ENCODE data around the gene DBT.
"Not testable (repeated sequence)": the region's sequence is repeated elsewhere in the genome, so short reads cannot be mapped to it uniquely, and the experiment has no call there.

The DBT gene

GRCh38 chr1:100249537-100250257 lies at the start of gene DBT:
TSS of gene DBT (minus strand) at chr1:100249834. CDS start at chr1:100249820, 14 bp downstream.
- peak; percentile 80 for DNase-seq (ENCODE audit: low read depth)

GRCh38 chr1:100298512-100298911 lies 48.9 kb upstream of the DBT start:
- DNase-seq (ENCODE audit: low read depth): no peak

GRCh38 chr1:100296997-100297396 lies 47.4 kb upstream of the DBT start:
- not testable (repeated sequence) for DNase-seq (ENCODE audit: low read depth)

GRCh38 chr1:100296140-100296539 lies 46.5 kb upstream of the DBT start:
- no peak for DNase-seq (ENCODE audit: low read depth)

GRCh38 chr1:100292711-100293110 lies 43.1 kb upstream of the DBT start:
- DNase-seq (ENCODE audit: low read depth): no peak

GRCh38 chr1:100290291-100290690 lies 40.7 kb upstream of the DBT start:
- no peak for DNase-seq (ENCODE audit: low read depth)

- no peak for DNase-seq (ENCODE audit: low read depth)
These were observed 37.5 kb upstream of the DBT start for GRCh38 chr1:100287162-100287561.

- DNase-seq (ENCODE audit: low read depth): no peak
These were observed 35.0 kb upstream of the DBT start for GRCh38 chr1:100284591-100284990.

GRCh38 chr1:100279954-100280682 lies 30.5 kb upstream of the DBT start:
- no peak for DNase-seq (ENCODE audit: low read depth)

- no peak for DNase-seq (ENCODE audit: low read depth)
These were observed 29.8 kb upstream of the DBT start for GRCh38 chr1:100279358-100279923.

GRCh38 chr1:100277866-100278265 lies 28.2 kb upstream of the DBT start:
- DNase-seq (ENCODE audit: low read depth): no peak

- no peak for DNase-seq (ENCODE audit: low read depth)
These were observed 18.6 kb upstream of the DBT start for GRCh38 chr1:100268202-100268601.

GRCh38 chr1:100267284-100267683 lies 17.6 kb upstream of the DBT start:
- DNase-seq (ENCODE audit: low read depth): no peak

- no peak for DNase-seq (ENCODE audit: low read depth)
These were observed 17.1 kb upstream of the DBT start for GRCh38 chr1:100266741-100267140.

- DNase-seq (ENCODE audit: low read depth): peak; percentile 87
These were observed 16.5 kb upstream of the DBT start, which contains the start of gene RTCA for GRCh38 chr1:100265931-100266740. TSS of gene RTCA (plus strand) at chr1:100266216. CDS start at chr1:100266376, 160 bp downstream.

GRCh38 chr1:100265562-100265930 lies 15.9 kb upstream of the DBT start:
- no peak for DNase-seq (ENCODE audit: low read depth)

GRCh38 chr1:100264081-100264480 lies 14.4 kb upstream of the DBT start:
- DNase-seq (ENCODE audit: low read depth): not testable (repeated sequence)

GRCh38 chr1:100261686-100262085 lies 12.1 kb upstream of the DBT start:
- DNase-seq (ENCODE audit: low read depth): no peak

GRCh38 chr1:100258427-100258826 lies 8.8 kb upstream of the DBT start:
- not testable (repeated sequence) for DNase-seq (ENCODE audit: low read depth)

- DNase-seq (ENCODE audit: low read depth): not testable (repeated sequence)
These were observed 6.6 kb upstream of the DBT start for GRCh38 chr1:100256273-100256672.

GRCh38 chr1:100253552-100253951 lies 3.9 kb upstream of the DBT start:
- no peak for DNase-seq (ENCODE audit: low read depth)

GRCh38 chr1:100252901-100253300 lies 3.3 kb upstream of the DBT start:
- no peak for DNase-seq (ENCODE audit: low read depth)
